Mucosa of rectum (tissue), 2 donors: Measurements from ENCODE around the gene HSD11B2.

Experiments used
- H3K27ac ChIP-seq, 2 donors: one replicate each; pipeline ENCODE4 v1.7.0; 2013; ENCODE audit warnings: inconsistent platforms in 2 of 2, low read depth in 2 of 2, low read length in 2 of 2
- H3K27me3 ChIP-seq, 2 donors: one replicate each; pipeline ENCODE4 v1.7.0; 2013; ENCODE audit warnings: low read length in 2 of 2; ENCODE audit not compliant: control insufficient read depth in 2 of 2, insufficient read depth in 2 of 2
- H3K36me3 ChIP-seq, 2 donors: one replicate each; pipeline ENCODE4 v1.7.0; 2013; ENCODE audit warnings: low read length in 2 of 2; ENCODE audit not compliant: control insufficient read depth in 2 of 2, insufficient read depth in 2 of 2
- H3K4me1 ChIP-seq, 2 donors: one replicate each; pipeline ENCODE4 v1.7.0; 2013; ENCODE audit warnings: low read length in 2 of 2, mild to moderate bottlenecking in 1 of 2; ENCODE audit not compliant: control insufficient read depth in 2 of 2, insufficient read depth in 2 of 2
- H3K4me3 ChIP-seq, 2 donors: one replicate each; pipeline ENCODE4 v1.7.0; 2013; ENCODE audit warnings: low read length in 2 of 2
- H3K9ac ChIP-seq, 2 donors: one replicate each; pipeline ENCODE4 v1.7.0; 2013; ENCODE audit warnings: low read length in 2 of 2, low read depth in 1 of 2, mild to moderate bottlenecking in 1 of 2
- H3K9me3 ChIP-seq, 2 donors: one replicate each; pipeline ENCODE4 v1.7.0; 2013; ENCODE audit warnings: low read length in 2 of 2; ENCODE audit not compliant: control insufficient read depth in 2 of 2
- donor health status: healthy.
- donor health status: Normal muscosa, but diverticular disease.

The HSD11B2 gene

DNA sequence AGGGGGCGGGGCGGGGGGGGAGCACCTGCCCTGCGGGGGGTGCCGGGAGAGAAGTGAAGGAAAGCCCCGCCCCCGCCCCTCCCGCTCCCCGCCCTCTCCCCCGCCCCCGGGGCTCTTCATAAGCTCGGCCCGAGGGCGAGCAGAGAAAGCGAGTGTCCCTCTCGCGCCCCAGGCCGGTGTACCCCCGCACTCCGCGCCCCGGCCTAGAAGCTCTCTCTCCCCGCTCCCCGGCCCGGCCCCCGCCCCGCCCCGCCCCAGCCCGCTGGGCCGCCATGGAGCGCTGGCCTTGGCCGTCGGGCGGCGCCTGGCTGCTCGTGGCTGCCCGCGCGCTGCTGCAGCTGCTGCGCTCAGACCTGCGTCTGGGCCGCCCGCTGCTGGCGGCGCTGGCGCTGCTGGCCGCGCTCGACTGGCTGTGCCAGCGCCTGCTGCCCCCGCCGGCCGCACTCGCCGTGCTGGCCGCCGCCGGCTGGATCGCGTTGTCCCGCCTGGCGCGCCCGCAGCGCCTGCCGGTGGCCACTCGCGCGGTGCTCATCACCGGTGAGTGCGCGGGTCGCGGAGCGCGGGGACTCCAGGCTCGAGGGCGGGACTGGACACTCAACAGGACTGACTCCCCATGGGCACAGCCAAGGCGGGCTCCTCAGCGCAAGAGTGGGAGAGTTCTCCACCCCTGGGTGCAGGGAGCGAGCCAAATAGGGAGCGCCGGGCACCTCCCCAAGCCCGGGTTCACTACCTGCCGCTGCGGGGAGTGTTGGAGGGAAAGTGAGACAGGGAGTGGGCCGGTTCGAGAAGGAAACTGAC is at the start of gene HSD11B2:
Gene HSD11B2 (plus strand): TSS at position 145 of the 798 bp plus-strand sequence. CDS start 128 bp downstream, at position 273.
- no peaks in the 10 kb centered on the region for H3K9me3 ChIP-seq
- H3K9ac ChIP-seq, result peak within 1 kb of the TSS; percentile 99 to 100
- H3K27ac ChIP-seq, result peak within 1 kb of the TSS; percentile 98 to 99
- peaks cover 32 to 44% of the 10 kb centered on the region in 2 donors for H3K4me1 ChIP-seq
- H3K36me3 ChIP-seq, result peaks cover 14 to 22% of the 10 kb centered on the region in 2 donors
- H3K4me3 ChIP-seq, result peak within 1 kb of the TSS; percentile 88
- no peaks in the 10 kb centered on the region for H3K27me3 ChIP-seq

- Histone ChIP-seq H3K27me3 (no peaks in the 10 kb centered on the region), H3K4me3 (no peak overlapping the region), H3K9ac (no peak overlapping the region), H3K36me3 (no peaks in the 10 kb centered on the region), H3K4me1 (no peaks in the 10 kb centered on the region), H3K27ac (no peak overlapping the region), H3K9me3 (no peaks in the 10 kb centered on the region)
Measured at GRCh38 chr16:67383284-67383683, 47.6 kb upstream of the HSD11B2 start.

- Histone ChIP-seq H3K27ac (no peak overlapping the region), H3K4me3 (no peak overlapping the region), H3K27me3 (no peaks in the 10 kb centered on the region), H3K9ac (no peak overlapping the region), H3K4me1 (peaks cover 0 to 3% of the 10 kb centered on the region in 2 donors), H3K9me3 (no peaks in the 10 kb centered on the region), H3K36me3 (no peaks in the 10 kb centered on the region)
Measured at GRCh38 chr16:67384778-67385510, 46.0 kb upstream of the HSD11B2 start.

GRCh38 chr16:67386861-67387455 is 44.0 kb upstream of the HSD11B2 start:
- no peak overlapping the region for H3K9ac ChIP-seq
- peaks cover 7 to 9% of the 10 kb centered on the region in 2 donors for H3K4me1 ChIP-seq
- no peaks in the 10 kb centered on the region for H3K27me3 ChIP-seq
- no peak overlapping the region for H3K27ac ChIP-seq
- no peaks in the 10 kb centered on the region for H3K9me3 ChIP-seq
- H3K36me3 ChIP-seq, result no peaks in the 10 kb centered on the region
- H3K4me3 ChIP-seq, result no peak overlapping the region

GRCh38 chr16:67387479-67388079 is 43.3 kb upstream of the HSD11B2 start:
- Histone ChIP-seq H3K4me1 (peaks cover 14 to 15% of the 10 kb centered on the region in 2 donors), H3K4me3 (no peak overlapping the region), H3K36me3 (no peaks in the 10 kb centered on the region), H3K27me3 (no peaks in the 10 kb centered on the region), H3K9me3 (no peaks in the 10 kb centered on the region), H3K9ac (no peak overlapping the region), H3K27ac (no peak overlapping the region)

DNA sequence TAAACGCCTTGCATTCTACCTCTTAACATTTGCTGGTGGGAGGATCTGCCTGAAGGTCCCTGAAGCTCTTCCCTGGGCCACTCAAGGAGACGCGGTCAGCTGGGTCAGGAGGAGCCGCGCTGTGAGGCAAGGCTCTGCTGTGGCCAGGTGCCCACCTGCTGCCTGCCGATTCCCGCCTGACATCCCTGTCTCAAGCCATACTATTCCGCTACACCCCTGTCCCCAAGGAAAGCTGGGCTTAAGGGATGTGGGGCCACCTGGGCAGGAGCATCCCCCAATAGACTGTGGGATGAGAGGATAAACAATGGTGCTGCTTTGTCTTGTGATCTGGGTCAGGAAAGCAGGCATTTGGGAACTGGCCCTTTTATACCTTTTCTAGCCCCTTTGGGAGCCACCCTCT is 42.7 kb upstream of the HSD11B2 start:
- Histone ChIP-seq H3K4me3 (no peak overlapping the region), H3K9ac (no peak overlapping the region), H3K4me1 (peaks cover 20 to 21% of the 10 kb centered on the region in 2 donors), H3K27ac (no peak overlapping the region), H3K9me3 (no peaks in the 10 kb centered on the region), H3K36me3 (no peaks in the 10 kb centered on the region), H3K27me3 (no peaks in the 10 kb centered on the region)

DNA sequence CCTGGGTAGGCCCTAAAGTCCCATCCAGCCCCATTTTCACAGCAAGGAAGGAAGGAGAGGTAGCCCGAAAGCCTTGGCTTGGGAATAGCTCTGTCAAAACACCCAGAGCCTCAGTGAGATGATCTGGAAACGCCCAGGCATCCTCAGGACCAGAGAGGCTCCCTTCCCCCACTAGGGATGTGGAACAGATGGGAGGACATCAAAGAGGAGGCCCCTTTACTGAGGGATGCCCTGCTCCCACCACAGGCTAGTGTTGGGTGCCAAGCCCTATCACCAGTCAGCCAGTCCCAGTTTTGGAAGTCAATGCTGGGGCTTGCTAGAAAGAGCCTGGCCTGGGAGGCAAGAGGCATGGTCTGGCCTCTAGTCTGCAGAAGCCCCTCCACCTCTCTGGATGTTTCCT is 42.3 kb upstream of the HSD11B2 start:
- Histone ChIP-seq H3K4me1 (peaks cover 21 to 22% of the 10 kb centered on the region in 2 donors), H3K9me3 (no peaks in the 10 kb centered on the region), H3K9ac (no peak overlapping the region), H3K4me3 (no peak overlapping the region), H3K27ac (no peak overlapping the region), H3K36me3 (no peaks in the 10 kb centered on the region), H3K27me3 (no peaks in the 10 kb centered on the region)

DNA sequence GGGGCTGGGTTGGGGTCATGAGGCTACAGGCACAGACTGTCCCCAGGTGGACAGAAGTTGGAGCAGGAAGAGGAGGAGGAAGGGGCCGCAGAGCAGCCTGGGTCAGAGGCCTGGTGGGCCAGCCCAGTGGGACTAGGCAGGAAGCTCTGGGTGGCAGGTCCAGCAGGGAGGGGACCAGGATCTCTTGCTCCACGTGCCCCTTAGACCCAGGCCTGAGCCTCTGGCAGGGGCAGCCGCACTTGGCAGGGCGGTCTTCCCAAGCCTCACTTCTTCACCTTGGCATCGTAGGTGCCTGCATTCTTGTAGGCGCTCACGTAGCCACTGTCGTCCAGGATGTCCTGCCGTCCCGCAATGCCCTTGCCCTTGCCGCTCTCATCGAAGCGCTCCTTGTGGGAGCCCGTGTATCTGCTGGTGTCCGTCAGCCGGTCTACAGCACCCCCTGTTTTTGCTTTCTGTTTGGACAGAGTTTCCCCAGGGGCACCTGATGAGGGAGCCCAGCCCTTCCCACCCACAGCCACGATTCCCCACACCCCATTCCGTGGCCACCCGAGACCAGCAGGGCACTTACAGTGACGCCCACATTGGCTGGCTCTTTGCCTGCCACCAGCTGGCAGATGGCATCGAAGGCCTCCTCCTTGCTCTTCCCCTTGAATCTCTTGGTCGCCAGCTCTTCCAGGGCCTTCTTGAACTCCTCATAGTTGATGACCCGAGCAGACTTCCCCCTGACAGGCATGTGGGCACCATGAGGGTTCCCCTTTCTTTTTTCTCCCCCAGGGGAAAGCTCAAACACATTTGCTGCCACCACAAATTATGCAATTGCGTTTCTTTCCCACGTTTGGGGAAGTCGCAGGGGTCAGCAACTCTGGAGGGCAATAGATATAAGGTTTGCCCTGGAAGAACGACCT is 40.8 kb upstream of the HSD11B2 start:
- Histone ChIP-seq H3K9me3 (no peaks in the 10 kb centered on the region), H3K27me3 (no peaks in the 10 kb centered on the region), H3K4me3 (no peak overlapping the region), H3K9ac (no peak overlapping the region), H3K27ac (no peak overlapping the region), H3K36me3 (no peaks in the 10 kb centered on the region), H3K4me1 (peaks cover 28 to 32% of the 10 kb centered on the region in 2 donors)

DNA sequence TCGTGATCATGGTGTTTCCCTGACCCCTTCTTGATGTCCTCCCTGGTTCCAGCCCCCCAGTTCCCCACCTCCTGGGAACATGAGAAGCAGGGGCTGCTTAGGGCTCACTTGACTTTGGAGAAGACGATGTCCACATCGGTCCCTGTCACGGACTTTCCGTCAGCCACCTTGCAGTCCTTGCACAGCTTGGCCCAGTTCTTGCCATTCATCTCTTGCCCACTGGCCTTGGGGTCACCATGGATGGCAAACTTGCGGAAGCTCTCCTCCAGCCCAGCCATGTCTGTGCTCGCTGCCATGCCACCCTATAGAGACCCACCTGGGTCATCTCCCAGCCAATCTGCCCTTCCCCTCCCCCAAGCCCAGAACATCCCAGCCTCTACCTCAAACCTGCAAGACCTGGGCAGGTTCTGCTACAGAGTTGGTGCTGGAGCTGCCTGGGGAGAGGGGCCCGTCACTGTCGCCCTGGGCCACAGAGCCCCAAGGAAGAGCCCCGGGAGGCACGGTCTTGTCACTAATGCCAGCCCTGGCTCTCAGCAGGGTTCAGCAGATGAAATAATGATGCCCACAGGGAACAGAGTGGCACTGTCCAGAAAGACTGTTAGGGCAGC is 40.0 kb upstream of the HSD11B2 start:
- Histone ChIP-seq H3K27me3 (no peaks in the 10 kb centered on the region), H3K4me1 (peaks cover 35 to 40% of the 10 kb centered on the region in 2 donors), H3K9me3 (no peaks in the 10 kb centered on the region), H3K27ac (no peak overlapping the region), H3K4me3 (no peak overlapping the region), H3K9ac (no peak overlapping the region), H3K36me3 (no peaks in the 10 kb centered on the region)
